Measurements from ENCODE around the gene HPCA. TPM values are rescaled to one million over a fixed set of nuclear protein-coding genes. Genes with fewer than 3 reads are reported as not detected.

HPCA gene
- polyA plus RNA-seq, 1 experiment: 0.06 TPM

- H3K4me3 ChIP-seq (ENCODE audit: low read depth, low read length): peak within 1 kb of the TSS; percentile 68
- peaks cover 8% of the 10 kb centered on the region for H3K27me3 ChIP-seq (ENCODE audit: control insufficient read depth, insufficient read depth, low read length)
- CTCF ChIA-PET: interaction anchor here (0.5 to 0.7 kb wide), 2 partner anchors 381 to 501 kb away, joined by 3 to 4 read pairs; no protein-coding TSS in a partner anchor
- TF ChIP-seq CTCF (IDR thresholded peaks at IDR 0.05; ENCODE audit: low read depth, low read length): 0 out of 2 replicates have a peak, but pooled peaks have one; percentile 4
- POLR2A ChIA-PET: interaction anchor here (1.1 kb wide), 1 partner anchor 64 kb away, joined by 3 read pairs; no protein-coding TSS in a partner anchor
- H3K9me3 ChIP-seq (ENCODE audit: control insufficient read depth, insufficient read depth, low read length): no peaks in the 10 kb centered on the region; the same call in 1 of the 2 replicates
- DNase-seq (ENCODE audit: low read depth, low spot score): no peak
- H3K27ac ChIP-seq (ENCODE audit: low read depth, low read length): no peak within 1 kb of the TSS
Measured at GRCh38 chr1:32900956-32901822, 14.9 kb downstream of the HPCA start, which contains the start of gene TMEM54. TMEM54 (minus strand) TSS chr1:32901389; CDS start chr1:32901238, 151 bp downstream.

- H3K27me3 ChIP-seq (ENCODE audit: control insufficient read depth, insufficient read depth, low read length): peaks cover 8% of the 10 kb centered on the region
- ChIA-PET POLR2A (interaction anchor here (0.7 kb wide), 1 partner anchor 62 kb away, joined by 3 read pairs; the partner anchor contains the start of gene RNF19B), CTCF (interaction anchor here (0.5 to 0.7 kb wide), 2 partner anchors 382 to 502 kb away, joined by 3 to 4 read pairs; no protein-coding TSS in a partner anchor)
- no peaks in the 10 kb centered on the region; the same call in 1 of the 2 replicates for H3K9me3 ChIP-seq (ENCODE audit: control insufficient read depth, insufficient read depth, low read length)
- DNase-seq (ENCODE audit: low read depth, low spot score): no peak
- no peak for TF ChIP-seq CTCF (IDR thresholded peaks at IDR 0.05; ENCODE audit: low read depth, low read length)
- H3K27ac ChIP-seq (ENCODE audit: low read depth, low read length): no peak overlapping the region
- H3K4me3 ChIP-seq (ENCODE audit: low read depth, low read length): peak overlapping the region; percentile 68
Measured at GRCh38 chr1:32901823-32902534, 15.7 kb downstream of the HPCA start.

- POLR2A ChIA-PET: interaction anchor here (0.7 kb wide), 1 partner anchor 62 kb away, joined by 3 read pairs; the partner anchor contains the start of gene RNF19B
- no peak for DNase-seq (ENCODE audit: low read depth, low spot score)
- CTCF ChIA-PET: no interaction called here
- TF ChIP-seq CTCF (IDR thresholded peaks at IDR 0.05; ENCODE audit: low read depth, low read length): no peak
- Histone ChIP-seq H3K27me3 (ENCODE audit: control insufficient read depth, insufficient read depth, low read length) (peaks cover 8% of the 10 kb centered on the region), H3K27ac (ENCODE audit: low read depth, low read length) (no peak overlapping the region), H3K4me3 (ENCODE audit: low read depth, low read length) (no peak overlapping the region), H3K9me3 (ENCODE audit: control insufficient read depth, insufficient read depth, low read length) (no peaks in the 10 kb centered on the region; the same call in 1 of the 2 replicates)
Measured at GRCh38 chr1:32902535-32902920, 16.2 kb downstream of the HPCA start.

GRCh38 chr1:32903991-32904785 lies 17.9 kb downstream of the HPCA start:
- peaks cover 8% of the 10 kb centered on the region for H3K27me3 ChIP-seq (ENCODE audit: control insufficient read depth, insufficient read depth, low read length)
- H3K4me3 ChIP-seq (ENCODE audit: low read depth, low read length): no peak overlapping the region
- POLR2A ChIA-PET: no interaction called here
- H3K27ac ChIP-seq (ENCODE audit: low read depth, low read length): no peak overlapping the region
- CTCF ChIA-PET: interaction anchor here (0.6 to 1.1 kb wide), 4 partner anchors 10 to 159 kb away, joined by 3 read pairs; no protein-coding TSS in a partner anchor
- H3K9me3 ChIP-seq (ENCODE audit: control insufficient read depth, insufficient read depth, low read length): no peaks in the 10 kb centered on the region; the same call in 1 of the 2 replicates
- TF ChIP-seq CTCF (IDR thresholded peaks at IDR 0.05; ENCODE audit: low read depth, low read length): no peak
- no peak for DNase-seq (ENCODE audit: low read depth, low spot score)

All from AG04450 (cell line).